Activated CD4-positive, alpha-beta T cell treated with anti-CD3 and anti-CD28 coated beads, Interleukin-2, amount 50 U/mL, for 4 hours (primary cell): ENCODE measurements around the gene SUN5.

Experiments used
- DNase-seq, 2 experiments: peaks; one replicate each; pipeline ENCODE4 v3.0.0-alpha.2; 2020

The SUN5 gene

DNA sequence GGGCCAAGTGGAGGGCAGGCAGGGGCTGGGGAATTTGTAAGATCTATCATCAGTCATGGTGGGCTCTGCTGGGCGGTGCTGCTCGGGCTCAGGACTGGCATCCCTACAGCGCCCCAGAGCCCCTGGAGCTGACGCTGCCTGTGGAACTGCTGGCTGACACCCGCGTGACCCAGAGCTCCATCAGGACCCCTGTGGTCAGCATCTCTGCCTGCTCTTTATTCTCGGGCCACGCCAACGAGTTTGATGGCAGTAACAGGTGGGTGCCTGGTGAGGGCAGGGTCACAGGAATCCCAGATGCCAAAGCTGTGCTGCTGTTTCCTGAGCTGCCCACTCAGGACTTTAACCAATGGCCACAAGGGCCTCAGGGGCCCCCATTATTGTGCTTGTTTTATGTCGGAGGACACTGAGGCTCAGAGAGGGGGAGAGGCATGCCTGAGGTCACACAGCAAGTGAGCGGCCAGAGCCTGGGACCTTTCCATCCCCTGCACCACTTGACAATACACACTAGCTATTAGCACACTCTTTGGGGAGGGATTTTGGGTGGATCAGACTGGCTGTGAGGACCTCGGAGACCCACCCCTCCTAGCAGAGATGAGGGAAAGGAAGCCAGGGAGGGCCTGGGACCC lies 9.6 kb upstream of the SUN5 start:
- no peak for DNase-seq

DNA sequence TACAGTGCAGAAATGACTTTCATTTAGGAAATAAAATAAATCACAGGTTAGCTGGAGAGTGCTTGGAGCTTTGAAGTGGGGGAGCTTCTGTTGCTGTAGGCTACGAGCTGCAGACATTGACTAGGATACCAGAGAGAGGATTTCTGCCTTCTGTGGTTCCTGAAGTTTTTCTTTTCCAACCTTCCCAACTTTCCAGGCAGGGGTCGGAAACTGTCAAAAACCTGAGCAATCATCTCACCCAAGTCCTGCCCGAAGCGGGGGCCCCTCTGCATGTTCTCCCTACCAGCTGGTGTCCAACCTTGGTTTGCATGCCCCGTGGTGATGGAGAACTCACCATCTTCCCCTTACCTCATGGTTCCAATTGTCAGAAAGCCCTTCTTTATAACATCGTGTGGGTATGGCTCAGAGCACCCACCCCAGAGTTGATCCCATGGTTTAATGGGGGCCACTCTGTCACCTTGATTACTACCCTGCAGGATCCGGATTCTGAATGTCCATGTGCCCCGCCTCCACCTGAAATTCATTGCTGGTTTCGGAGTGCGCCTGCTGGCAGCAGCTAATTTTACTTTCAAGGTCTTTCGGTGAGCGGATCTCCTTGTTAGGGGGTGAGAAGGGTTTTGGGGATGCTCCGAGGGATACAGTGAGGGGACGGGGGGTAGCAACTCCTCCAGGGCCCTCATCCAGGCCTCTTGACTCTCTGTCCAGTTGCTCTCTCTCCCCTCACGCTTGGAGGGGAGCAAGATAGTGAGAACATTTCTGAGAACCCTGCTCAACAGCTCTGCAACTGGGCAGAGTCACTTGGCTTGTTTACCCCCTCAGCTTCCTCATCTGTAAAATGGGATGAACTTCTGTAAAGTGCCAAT lies 8.3 kb upstream of the SUN5 start:
- DNase-seq: no peak

DNA sequence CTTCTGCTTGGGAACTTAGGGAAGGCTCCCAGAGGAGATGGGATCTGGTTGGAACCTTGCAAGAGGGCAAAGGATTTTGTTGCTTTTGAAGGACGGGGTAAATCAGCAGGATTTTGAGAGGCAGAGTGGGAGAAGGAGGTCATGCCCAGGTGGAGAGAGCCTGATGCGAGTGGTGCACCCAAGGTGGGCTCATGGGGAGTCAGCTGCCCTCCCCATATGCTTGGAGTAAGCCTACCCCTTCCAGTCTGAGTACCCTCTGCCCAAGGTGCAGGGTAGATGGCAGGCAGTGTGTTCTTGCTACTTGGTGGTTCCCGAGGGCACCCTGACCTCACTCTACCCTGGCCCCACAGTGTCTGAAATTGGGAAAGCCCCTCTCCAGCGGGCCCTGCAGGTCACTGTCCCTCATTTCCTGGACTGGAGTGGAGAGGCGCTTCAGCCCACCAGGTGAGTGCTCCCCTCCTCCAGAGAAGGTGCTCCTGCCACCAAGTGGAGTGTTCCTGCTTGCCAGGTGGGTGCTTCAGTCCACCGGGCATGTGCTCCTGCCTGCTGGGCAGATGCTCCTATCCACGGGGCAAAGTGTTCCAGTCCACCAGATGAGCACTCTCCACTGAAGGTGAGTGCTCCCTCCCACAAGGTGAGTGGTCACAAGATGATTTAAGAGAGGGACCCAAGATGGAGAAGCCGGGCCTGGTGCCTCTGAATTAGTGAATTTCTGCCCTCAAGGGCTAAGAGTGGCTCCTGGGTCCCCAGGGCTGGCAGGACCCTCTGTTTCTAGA lies 6.6 kb upstream of the SUN5 start:
- DNase-seq: no peak

DNA sequence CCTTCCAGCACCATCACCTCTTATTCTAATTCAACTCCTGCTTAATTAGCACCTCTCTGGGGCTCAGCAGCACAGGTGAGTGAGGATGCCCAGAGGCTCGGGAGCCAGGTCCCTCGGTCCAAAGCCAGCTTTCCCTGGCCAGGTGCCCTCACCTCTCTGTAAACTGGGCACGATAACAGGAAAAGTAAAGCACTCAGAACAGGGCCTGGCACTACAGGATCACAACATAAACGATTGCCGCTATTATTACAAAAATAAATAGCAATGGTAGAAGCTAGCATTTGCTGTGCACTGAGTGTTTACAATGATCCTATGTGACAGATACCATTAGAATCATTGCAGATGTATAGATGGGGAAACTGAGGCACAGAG lies 5.9 kb upstream of the SUN5 start:
- DNase-seq: no peak

DNA sequence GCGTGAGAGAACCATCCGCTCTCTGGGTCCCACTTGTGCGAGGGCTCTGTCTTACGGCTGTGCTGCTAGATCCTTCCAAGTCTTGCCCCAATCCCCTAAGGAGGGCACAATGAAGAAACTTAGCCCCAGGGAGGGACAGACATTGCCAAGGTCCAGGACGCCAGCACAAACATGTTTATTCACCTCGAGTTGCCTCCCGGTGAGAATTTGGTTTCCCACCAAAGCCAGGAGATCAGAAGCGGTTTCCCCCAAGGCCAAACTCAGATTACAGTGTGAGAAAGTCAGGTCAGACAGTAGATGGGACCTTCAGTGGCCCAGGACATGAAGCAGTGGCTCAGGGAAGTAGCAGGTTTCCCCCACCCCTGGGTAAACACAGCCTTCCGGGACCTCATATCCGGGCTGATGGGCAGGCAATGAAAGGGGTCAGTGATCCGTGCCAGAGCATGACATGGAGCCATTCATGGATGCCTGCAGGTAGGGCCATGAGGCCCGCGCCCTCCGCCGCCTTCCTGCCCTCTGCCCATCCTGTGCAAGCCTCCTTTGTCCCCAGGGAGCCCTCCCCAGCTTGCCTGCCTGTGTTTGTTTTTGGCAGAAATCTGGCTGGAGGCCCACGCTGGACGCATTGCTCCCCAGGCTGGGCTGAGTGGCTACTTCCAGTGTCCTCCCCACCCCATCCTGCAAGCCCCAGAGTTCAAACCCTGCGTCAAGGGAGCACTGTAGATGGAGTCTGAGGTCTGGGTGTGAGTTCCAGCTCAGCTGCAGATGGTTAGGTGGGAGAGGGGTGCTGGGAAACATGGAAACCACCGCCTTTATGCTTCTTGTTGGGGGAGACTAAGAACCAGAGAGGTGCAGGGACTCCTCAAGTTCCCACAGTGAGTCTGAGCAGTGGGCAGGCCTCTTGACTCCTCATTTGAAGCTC lies 5.2 kb upstream of the SUN5 start:
- DNase-seq: no peak

DNA sequence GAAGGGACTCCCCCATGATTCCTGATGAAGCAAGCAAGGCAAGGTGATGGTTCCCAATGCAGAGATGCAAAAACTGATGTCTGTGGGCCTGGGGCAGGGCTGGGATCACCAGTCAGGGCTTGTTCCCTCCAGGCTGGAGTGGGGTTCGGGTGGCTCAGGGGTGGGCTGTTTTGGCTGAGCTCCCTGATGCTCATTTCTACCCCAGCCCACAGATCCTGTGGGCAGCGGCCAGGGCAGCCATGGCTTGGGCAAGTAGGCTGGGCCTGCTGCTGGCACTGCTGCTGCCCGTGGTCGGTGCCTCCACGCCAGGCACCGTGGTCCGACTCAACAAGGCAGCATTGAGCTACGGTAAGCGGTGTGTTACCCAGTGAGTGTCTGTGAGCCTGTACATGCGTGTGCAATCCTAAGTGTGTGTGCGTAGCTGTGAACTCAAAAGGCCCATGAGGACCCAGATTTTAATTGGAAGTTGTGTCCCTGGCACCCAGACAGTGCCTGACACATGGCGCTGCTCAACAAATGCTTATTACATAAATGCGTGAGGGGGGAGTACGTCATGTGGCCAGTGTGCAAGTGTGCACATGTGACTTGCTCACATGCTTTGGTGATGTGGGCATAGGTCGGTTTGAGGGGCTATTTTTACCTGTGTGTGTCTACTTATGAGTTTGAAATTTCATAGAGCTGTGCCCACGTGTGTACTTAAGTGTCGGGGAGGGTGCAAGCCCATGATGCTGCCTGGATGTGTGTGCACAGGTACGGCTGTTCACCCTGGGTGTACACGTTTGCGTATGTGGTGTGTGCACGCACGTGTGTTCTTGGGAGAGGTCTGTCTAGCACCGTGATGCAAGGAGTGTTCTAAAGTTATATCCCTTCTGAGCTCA lies 4.3 kb upstream of the SUN5 start:
- no peak for DNase-seq

DNA sequence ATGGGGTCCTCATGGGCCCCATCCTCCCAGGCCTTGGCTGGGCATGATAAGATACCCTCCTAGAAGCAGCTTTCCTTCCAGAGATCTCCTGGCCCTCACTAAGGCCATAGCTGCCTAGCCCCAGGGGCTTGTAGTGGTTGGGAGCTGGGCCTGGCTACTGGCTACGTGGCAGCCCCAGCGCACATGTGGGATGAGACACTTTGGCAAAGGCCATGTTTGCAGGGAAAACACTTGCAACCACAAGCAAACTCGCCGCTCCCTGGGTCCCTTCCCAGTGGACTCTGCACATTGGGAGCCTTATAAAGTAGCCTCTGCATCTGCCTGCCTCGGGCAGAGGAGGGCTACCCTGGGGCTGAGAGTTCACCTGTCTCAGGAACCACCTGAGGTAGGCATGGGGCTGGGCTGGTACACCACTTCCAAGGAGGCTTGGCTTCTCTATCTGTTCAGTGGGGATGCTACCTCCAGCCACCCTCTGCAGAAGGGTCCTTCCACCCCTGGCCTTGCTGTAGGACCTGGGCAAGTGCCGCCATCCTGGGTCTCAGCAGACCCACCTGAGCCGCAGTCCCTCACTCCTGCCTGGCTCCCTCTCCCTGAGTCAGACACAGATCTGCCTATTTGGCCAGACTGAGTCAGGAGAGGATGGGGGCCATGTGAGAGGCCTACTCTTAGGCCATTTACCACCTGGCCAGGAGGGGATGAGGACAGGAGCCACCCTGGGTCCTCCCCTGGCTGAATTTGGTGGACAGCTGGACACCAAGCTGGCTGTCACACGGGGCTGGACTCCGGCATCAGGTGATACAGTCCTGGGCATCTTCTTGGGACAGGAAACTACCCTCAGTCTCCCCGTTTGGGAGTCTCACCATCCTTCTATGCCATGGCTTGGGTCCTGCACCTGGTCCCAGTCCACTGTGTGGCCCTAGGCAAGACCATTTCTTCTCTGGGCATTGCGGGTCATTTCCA lies 3.4 kb upstream of the SUN5 start, which contains the start of gene BPIFB2:
Gene BPIFB2 (plus strand): TSS at position 329 of the 960 bp plus-strand sequence. CDS start 871 bp downstream, outside the sequence.
- DNase-seq: no peak

DNA sequence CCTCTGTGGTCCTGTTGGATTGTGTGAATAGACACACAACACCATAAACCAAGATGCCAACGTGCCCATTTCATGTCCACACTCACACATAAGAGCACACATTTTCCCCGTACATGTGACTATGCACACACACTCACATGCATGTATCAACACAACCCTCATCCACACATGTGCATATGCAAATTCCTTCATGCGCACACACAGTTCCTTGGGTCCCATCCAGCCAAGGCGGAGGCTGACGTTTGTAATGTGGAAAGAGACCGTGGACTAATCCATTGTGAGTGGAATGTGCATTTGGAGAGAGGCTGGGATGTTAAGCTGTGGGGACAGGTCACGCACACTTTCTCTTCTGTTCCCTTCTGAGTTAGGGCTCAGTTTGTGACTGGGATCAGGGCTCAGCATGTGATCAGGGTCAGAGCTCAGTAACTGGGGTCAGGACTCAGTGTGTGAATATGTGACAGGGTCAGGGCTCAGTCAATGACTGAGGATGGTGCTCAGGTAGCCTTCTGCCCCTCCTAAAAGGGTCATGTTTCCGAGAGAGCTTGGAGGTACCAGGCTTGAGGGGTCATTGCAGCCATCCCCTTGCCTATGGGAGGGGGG lies 2.6 kb upstream of the SUN5 start:
- DNase-seq: no peak

DNA sequence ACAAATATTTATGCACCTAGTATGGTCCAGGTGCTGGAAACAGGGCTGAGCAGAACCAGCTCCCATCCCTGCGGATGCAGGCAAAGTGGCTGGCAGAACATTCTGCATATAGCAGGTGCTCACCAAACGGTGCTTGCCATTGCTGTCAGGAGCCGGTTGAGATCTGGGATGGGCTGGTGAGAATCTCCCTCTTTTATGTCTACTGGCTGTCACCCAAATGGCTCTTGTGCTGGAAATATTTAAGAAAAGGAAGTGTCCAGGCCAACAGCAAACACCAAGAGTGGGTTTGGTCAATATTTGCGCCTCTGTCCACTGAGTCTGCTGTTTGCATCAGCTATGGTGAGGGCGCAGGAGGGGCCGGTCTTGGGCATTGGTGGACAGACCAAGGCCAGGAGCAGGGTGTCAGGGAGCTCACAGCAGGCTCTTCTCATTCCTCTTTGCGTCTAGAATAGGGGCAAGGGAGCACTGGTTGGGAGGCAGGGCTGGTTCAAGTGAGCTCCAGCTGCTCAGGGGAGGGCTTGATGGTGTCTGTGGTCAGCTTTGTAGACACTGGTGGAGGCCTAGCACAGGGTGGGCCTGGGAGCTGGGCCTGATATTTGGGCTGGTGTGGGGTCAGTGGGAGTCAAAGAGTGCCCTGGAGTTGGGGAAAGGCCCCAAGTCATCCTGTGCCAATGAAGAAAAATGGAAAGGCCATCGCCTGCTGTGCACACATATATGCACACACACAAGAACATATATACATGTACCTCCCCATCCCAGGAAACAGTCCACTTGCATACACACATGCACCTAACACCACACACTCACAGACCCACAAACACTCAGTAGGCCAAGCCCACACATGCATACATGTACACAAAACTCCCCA lies 1.9 kb upstream of the SUN5 start:
- DNase-seq: no peak

DNA sequence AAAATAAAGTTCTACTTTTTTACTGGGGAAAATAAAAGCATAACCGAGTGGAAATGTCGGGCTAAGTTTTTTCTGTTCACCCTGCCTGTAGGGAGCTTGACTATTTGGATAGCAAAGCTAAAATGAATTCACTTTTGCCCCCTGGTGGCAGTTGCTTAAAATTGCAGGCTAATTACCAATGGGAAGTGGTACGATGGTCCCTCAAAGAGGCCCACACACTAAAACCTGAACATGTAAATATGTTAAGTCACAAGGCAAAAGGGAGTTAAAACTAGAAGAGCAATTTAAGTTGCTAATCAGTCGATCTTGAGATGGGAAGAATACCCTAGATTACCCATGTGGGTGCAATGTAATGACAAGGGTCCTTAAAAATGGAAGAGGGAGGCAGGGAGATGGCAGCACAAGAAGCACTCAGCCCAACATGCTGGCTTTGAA lies 916 bp upstream of the SUN5 start:
- DNase-seq: no peak

DNA sequence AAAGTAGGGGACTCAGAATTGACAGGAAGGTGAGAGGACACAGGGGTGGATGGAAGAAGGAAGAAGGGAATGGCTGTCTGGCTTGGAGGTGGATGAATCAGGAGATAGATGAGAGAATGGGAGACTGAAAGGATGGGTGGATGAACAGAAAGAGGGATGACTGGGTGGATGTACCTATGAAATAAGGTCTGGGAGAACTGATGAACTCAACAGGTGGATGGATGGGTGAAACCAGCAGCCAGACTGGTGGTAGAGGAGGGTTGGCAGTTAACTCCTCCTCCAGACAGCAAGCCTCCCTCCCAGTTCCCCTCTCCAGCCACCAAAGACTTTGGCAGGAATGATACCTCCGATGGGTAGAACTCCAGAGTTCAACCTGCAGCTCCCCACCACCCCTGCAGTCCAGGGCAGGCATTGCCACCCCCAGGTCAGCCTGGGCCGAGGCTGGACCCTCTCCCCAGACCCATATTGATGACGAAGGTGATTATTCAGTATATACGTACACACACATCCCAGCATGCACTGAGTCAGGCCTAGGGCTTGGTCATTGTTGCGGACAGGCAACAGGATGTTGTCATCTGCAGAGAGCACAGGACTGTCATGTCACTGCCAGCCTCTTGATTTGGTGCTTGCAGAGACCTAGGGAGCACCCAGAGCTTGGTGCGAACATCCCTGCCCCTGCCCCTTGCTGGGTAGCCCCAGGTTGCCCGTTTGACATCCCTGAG lies 2.0 kb downstream of the SUN5 start:
- DNase-seq: no peak

DNA sequence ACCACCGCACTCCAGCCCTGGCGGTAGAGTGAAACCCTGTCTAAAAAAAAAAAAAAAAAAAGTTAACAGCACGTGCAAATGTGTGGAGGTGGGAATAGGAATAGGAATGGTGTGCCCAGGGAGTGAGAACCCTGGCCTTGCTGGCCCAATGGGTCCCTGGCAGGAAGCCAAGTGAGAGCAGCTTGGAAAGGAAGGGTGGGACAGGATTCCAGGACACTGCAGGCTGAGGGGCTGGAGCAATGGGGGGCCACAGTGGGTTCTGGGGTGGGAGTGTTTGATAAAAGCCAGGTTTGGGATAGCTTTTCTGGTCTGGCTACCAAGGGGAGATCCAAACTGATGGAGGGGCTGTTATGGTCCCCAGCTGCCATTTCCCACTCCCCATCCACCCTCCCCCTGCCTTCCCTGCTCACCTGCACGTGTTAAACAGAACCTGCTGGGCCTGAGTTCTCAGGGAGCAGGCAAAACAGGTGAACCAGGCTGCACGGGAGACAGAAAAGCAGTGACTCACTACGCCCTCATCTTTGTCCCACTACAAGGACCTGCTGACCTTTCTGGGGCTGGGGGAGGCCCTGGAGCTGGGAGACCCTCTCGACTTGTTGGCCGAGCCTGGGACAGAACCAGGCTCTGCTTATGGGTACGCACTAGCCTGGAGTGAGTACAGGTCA lies 3.3 kb downstream of the SUN5 start:
- DNase-seq: no peak

DNA sequence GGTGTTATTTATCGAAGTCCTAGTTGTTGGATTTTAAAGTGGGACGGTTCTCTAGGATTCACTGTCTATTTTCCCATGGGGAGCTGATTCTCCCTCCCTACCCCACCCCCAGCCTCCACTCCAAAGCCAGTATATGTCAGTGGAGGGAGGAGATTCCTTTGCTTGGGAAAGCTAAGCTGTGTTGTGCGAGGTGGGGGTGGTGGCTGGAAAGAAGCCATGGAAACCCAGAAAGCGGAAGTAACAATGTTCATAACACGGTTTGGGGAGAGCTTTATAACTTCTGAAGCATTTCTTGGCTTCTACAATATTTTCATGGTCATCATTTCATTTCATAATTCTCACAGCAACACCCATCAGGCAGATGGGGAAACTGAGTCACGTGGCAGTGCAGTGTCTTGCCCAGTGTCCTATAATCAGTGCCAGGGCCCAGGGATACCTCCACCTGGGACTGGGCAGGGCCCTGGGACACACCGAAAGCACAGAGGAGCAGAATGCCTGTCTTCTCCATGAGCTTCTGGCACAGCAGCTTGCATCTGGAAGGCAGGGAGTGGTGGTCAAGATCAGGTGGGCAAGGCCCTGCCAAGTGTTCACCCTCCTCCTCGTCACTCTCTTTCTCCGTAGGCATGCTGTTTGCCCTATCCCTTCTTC lies 4.5 kb downstream of the SUN5 start:
- no peak for DNase-seq

DNA sequence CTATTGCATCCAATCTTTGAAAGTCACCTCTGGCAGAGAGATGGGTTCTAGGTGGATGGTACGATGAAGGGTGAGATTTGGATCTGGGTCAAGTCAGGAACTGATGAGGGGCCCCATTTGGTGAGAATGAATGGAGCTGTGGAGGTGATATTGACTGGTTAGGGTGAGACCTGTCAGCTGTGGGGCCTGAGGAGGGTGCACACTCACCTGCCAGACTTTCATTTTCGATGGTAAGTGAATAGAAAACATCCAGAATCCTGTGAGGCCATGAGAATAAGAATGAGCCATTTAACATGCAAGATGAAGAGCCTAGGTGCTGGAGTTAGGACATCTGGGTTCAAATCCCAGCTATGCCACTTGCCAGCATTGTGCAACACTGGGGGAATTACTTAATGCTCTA lies 6.8 kb downstream of the SUN5 start:
- DNase-seq: no peak

DNA sequence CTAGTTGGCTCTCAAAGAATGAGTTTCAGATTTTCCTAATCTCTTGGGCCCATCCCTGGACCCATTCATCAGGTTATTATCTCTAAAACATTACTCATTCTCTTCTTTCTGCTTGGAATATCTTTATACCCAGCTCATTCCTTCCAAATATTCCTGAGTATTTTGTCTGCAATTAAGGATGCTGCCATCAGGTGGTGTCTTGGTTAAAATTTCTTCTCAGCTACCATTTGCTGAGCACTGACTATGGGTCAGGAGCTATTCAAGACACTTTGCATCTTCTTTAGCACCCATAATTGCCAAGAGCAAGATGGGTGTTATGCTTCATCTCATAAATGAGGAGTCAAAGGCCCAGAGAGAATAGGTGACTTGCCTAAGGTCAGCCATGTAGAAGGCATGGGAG lies 8.4 kb downstream of the SUN5 start:
- no peak for DNase-seq

DNA sequence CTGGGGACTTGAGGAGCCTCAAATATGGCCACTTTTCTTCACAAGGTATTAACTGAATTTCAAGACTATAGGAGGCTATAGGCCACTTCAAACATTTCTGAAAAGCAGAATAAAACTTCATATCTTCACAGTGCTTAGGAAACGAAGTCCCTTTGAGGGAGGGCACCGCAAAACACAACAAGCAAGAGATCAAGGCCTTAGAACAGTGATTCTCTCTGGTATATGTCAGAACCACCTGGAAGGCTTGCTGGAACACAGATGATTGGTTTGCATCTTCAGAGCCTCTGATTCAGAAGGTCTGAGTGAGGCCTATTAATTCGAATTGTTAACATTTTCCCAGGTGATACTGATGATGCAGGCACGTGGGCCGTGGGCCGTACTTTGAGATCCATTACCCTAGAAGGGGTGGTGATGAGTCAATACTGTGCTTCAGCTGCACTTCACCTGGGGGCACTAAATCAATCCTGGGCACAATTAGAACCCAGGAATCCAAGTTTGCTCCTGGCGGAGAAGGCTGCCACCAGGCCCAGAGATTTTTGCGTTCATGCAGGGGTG lies 10.7 kb downstream of the SUN5 start:
- no peak for DNase-seq
